HG02642 (cell line): ENCODE data around the gene NHERF2.
"Not testable (repeated sequence)": the region's sequence is repeated elsewhere in the genome, so short reads cannot be mapped to it uniquely, and the experiment has no call there.

Experiments
- ATAC-seq: cut with Tn5 transposase; IDR thresholded peaks from one replicate; pipeline ENCODE4 v1.9.1; 2021; ENCODE audit warnings: mild to moderate bottlenecking; ENCODE audit not compliant: unreplicated experiment, poor library complexity

NHERF2 gene

GRCh38 chr16:2004795-2005517 lies 21.7 kb upstream of the NHERF2 start:
- ATAC-seq, result no peak

GRCh38 chr16:2005646-2006045 lies 21.1 kb upstream of the NHERF2 start:
- ATAC-seq, result no peak

- no peak for ATAC-seq
Observed at GRCh38 chr16:2006317-2006716, 20.4 kb upstream of the NHERF2 start.

- ATAC-seq, result no peak
Observed at GRCh38 chr16:2007081-2007836, 19.4 kb upstream of the NHERF2 start.

GRCh38 chr16:2008009-2008526 lies 18.6 kb upstream of the NHERF2 start:
- no peak for ATAC-seq

GRCh38 chr16:2008631-2009163 lies 18.0 kb upstream of the NHERF2 start:
- ATAC-seq, result peak; percentile 4

GRCh38 chr16:2009164-2009711 lies 17.5 kb upstream of the NHERF2 start:
- peak; percentile 36 for ATAC-seq

- peak; percentile 84 for ATAC-seq
Observed at GRCh38 chr16:2009791-2010510, 16.8 kb upstream of the NHERF2 start, which contains the start of gene ZNF598. Gene ZNF598, minus strand, starts transcription at chr16:2009821.

- not testable (repeated sequence) for ATAC-seq
Observed at GRCh38 chr16:2011726-2012125, 15.0 kb upstream of the NHERF2 start.

GRCh38 chr16:2013527-2013926 lies 13.2 kb upstream of the NHERF2 start:
- ATAC-seq, result no peak

GRCh38 chr16:2015117-2015946 lies 11.4 kb upstream of the NHERF2 start:
- no peak for ATAC-seq

GRCh38 chr16:2015947-2016208 lies 10.8 kb upstream of the NHERF2 start:
- no peak for ATAC-seq

GRCh38 chr16:2016407-2016922 lies 10.2 kb upstream of the NHERF2 start:
- ATAC-seq, result no peak

GRCh38 chr16:2019518-2019920 lies 7.2 kb upstream of the NHERF2 start, which contains the start of gene NPW:
Gene NPW, plus strand, starts transcription at chr16:2019785.
- ATAC-seq, result no peak

- ATAC-seq, result no peak
Observed at GRCh38 chr16:2019921-2020831, 6.5 kb upstream of the NHERF2 start.

GRCh38 chr16:2022723-2023091 lies 4.0 kb upstream of the NHERF2 start:
- ATAC-seq, result peak; percentile 6

GRCh38 chr16:2023092-2024031 lies 3.3 kb upstream of the NHERF2 start:
- ATAC-seq, result peak; percentile 75
